Fibroblast of peridontal ligament (primary cell): ENCODE data around the gene IFNL1.
A peak's percentile ranks its signal among the peaks of the same experiment; 100 is the strongest.
"Not testable (repeated sequence)": the region's sequence is repeated elsewhere in the genome, so short reads cannot be mapped to it uniquely, and the experiment has no call there.

Source experiments
- DNase-seq: peaks from one replicate; pipeline ENCODE4 v3.0.0-alpha.2; 2010; ENCODE audit errors: extremely low read depth

IFNL1 gene

GRCh38 chr19:39308531-39309304 lies 12.5 kb downstream of the IFNL1 start:
- no peak for DNase-seq

GRCh38 chr19:39309305-39309670 lies 13.1 kb downstream of the IFNL1 start:
- DNase-seq: not testable (repeated sequence)

DNA sequence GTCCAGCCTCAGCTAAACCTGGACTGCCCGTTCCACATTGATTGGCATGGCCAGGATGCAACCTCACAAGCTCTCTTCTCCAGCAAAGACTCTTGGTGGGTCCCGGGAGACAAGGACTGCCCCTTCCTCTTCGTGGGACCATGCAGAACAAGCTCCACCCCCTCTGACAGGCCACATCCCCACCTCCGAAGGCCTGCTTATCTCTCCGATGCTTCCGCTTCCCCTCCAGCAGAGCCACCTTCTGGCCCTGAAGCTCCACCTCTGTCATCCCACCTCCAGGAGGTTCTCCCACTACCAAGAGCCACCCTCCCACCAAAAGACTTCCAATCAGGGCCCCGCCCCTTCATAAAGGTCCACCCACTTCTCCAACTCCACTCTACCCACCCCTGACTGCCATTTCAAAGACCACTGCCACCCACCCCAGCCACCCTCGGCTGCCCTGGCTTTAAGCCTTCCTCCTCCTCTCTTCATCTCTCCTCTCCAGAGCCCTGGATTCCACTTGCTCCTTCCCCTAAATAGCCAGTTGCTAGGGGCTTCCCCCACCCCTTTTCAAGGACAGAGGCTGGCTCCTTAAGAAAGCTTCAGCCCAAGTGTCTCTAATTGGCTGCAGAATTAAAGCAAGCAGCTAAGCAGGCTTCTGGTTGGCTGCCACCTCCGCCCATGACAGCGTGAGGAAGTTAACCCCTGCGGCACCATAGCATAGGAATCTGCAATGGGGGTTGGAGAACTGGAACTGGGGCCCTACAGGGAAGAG lies 14.5 kb downstream of the IFNL1 start:
- DNase-seq: peak; percentile 4

DNA sequence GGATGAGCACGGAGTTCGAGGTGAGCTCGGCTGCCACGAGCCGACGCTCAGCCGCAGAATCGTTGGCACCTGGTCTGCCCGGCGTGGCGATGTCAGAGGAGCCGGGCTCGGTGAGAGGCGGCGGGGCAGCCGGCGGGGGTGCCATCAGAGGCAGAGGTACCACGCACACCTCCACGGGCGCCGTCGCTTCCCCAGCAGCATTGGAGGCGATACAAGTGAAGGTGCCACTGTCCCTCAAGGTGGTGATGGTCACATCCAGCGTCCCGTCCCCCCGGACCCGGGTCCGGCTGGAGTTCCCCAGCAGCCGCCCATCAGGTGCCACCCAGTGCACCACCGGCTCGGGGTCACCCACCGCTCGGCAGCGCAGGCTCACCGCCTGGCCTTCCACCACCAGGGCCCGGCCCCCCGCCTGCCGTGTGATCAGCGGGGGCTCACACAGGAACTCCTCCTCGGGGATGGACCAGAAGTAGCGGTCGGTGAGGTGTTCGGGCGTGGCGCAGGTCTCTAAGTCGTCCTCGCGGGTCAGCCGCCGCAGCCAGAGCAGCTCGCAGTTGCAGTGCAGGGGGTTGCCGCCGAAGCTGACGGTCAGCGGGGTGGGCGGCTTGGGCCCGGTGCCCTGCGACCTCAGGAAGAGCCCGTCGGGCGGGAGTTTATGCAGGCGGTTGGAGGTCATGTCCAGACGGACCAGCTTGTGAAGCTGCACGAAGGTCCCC lies 18.0 kb downstream of the IFNL1 start:
- DNase-seq: no peak

DNA sequence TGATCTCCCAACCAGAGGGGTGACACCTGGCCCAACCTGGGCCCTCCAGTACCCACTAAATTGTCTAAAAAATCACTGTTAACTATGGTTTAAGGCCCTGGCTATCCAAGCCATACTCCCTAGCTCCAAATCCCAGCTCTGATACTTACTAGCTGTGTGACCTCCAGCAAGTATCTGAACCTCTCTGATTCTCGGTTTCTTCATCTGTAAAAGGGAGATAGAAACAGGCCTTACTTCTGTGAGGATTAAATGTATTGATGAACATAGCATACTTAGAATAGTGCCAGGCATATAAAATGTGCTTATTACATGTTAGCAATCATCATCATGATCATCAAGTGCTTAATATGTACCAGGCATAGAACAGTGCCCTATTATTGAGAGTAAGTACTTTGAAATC lies 19.7 kb downstream of the IFNL1 start:
- no peak for DNase-seq

DNA sequence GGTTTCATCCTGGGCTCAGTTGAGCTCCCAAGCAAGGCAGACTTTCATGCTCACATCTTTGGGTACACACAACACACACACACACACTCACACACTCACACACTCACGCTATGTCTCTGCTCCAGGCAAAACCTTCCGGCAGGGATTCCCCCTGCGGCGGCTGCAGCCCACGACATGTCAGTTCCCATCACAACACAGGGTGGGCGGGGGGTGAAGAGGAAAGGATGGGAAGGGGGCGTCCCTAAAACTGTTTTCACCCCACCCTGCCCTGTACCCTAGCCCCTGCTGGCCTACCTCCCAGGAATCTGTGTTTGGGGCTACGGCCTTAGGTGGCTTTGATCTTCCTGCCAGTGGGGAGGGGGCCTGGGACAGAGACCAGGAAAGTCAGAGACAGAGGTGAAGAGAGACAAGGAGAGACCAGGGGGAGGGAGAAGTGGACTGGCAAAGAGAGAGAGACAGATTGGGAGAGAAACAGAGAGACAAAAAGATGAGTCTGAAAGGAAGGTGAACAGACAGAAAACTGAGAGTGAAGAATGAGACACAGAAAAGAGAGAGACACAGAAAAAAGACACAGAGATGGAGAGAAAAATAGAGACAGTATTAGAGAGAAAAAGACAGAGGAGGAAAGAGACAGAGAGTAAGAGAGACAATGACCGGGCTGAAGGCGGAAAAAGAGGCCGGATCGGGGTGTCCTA lies 20.6 kb downstream of the IFNL1 start:
- DNase-seq: no peak

GRCh38 chr19:39317476-39317875 lies 21.3 kb downstream of the IFNL1 start:
- DNase-seq: no peak

- DNase-seq: no peak
Observed at GRCh38 chr19:39318071-39318470, 21.9 kb downstream of the IFNL1 start.

- DNase-seq: no peak
Observed at GRCh38 chr19:39318690-39319089, 22.5 kb downstream of the IFNL1 start.

DNA sequence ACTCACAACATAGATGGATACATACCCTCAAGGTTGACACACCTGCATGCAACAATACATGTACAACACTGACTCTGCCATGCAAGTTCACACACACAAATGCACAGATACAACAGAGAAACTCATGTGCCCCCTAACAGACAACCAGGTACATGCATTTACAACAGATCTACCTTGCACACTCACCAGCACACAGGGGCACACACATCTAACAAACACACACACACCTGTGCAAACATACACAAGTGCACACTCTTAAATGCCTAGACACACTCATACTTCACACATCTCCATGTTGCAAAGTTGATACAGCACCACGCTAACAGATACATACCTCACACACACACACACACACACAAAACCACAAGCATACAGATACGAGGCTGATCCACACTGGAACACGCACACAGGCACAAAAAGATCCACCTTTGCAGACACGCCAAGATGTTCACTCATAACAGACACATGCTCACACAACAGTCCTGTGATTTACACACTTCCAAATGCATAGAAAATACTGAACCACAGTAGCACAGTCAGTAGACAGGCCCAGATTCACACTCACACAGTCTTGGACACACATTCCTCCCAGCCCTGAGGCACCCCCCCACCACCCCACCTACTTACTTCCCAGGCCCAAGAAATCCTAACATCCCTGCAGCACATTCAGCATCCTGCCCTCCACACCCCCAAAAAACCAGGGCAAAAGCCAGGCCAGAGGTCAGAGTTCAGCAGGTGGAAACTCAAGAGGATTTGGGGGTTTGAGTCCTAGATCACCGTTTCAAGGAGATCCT lies 23.1 kb downstream of the IFNL1 start:
- DNase-seq: no peak

- DNase-seq: no peak
Observed at GRCh38 chr19:39319892-39320248, 23.7 kb downstream of the IFNL1 start.

DNA sequence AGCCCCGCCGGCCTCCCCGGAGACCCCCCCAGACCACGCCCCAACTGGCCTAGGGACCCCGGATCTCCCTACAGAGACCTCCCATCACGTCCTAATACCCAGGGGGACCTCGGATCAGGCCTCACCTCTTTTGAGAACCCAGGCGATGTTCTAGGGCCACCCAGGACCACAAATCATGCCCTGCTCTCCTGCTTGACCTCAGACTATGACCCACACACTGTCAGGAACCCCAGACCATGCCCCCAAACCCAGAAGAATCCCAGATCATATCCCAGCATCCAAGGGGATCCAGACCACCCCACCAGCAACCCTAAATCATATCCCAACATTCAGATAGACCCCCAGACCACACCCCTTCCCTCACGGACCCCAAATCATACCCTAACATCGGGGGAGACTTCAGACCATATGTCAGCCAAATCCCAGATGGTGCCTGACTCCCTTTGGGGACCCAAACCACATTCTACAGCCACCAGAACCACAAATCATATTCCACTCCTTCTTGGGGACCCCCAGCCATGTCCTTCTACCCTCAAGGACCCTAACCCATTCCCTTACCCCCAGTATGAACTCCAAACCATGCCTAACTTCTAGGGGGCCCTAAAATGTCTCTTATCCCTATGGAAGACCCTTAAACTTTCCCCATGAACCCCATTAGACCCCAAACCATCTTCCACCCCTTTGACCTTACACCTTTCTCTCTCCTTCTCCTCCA lies 25.1 kb downstream of the IFNL1 start:
- no peak for DNase-seq

DNA sequence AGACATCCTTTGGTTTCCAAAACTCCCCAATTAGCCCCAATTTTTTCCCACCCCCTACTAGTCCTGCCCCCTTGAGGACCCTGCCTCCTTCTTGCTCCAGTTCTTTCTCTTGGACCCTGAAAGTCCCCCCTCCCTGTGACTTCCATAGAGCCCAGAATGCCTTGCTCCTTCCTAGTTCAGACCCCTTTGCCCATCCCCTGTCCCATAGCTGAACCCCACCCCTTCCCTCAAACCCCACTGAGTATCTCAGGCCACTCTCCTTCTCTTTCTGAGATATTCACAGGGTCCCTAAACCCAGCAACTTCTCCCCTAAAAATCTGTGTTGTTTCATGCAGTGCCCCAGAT lies 25.6 kb downstream of the IFNL1 start:
- DNase-seq: no peak

DNA sequence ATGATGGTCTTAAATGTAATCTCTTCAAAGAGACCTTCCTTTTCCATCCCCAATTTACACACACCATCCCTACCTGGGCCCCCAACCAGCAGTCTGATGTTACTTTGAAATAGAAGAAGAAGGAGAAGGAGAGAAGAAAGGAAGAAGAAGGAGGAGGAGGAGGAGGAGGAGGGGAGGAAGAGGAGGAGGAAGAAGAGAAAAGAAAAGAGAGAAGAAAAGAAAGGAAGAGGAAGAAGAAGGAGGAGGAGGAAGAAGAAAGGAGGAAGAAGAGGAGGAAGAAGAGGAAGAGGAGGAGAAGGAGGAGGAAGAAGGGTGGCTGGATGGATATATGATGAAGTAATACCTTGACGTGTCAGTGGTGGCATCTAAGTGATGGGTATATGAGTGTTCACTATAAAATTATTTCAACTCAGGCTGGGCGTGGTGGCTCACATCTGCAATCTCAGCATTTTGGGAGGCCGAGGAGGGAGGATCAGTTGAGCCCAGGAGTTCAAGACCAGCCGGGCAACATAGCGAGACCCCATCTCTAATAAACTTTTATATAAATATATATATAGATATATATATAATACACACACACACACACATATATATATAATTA lies 28.1 kb downstream of the IFNL1 start:
- no peak for DNase-seq

GRCh38 chr19:39325778-39326665 lies 29.8 kb downstream of the IFNL1 start:
- DNase-seq: no peak

- no peak for DNase-seq
Observed at GRCh38 chr19:39327363-39328045, 31.3 kb downstream of the IFNL1 start.

GRCh38 chr19:39328046-39328705 lies 32.0 kb downstream of the IFNL1 start:
- peak; percentile 74 for DNase-seq

DNA sequence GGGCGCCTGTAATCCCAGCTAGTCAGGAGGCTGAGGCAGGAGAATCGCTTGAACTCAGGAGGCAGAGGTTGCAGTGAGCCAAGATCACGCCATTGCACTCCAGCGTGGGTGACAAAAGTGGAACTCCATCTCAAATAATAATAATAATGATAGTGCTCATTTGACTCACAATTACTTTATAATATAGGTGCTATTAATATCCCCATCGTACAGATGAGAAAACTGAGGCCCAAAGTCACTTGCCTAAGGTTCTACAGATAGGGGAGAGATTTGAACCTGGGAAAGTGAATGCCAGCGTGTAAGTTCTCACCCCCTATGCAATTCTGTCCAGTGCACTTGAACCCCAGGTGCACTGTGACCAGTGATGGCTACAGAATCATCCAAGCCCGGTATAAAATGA lies 33.7 kb downstream of the IFNL1 start:
- DNase-seq: no peak
